Neural cell (in vitro differentiated cells): ENCODE results near the gene WDR87.

Experiments
- CTCF ChIP-seq: fragments of 450-650 bp; IDR thresholded peaks from 2 replicates; pipeline ENCODE4 v1.5.1; 2014; ENCODE audit warnings: antibody characterized with exemption, mild to moderate bottlenecking, moderate library complexity; ENCODE audit not compliant: poor library complexity, severe bottlenecking
- EP300 ChIP-seq: fragments of 450-650 bp; conservative IDR thresholded peaks from 2 replicates; pipeline ENCODE4 v1.6.1; 2014; ENCODE audit warnings: antibody characterized with exemption, mild to moderate bottlenecking, moderate library complexity; ENCODE audit not compliant: poor library complexity, severe bottlenecking
- EZH2 ChIP-seq: fragments of 200-600, 300-800 bp; shearing (Covaris generic), sonication (generic); IDR thresholded peaks from 2 replicates; pipeline ENCODE4 v1.6.1; 2014; ENCODE audit warnings: antibody characterized with exemption, low read length, borderline replicate concordance, mild to moderate bottlenecking; ENCODE audit not compliant: insufficient read depth, poor library complexity, severe bottlenecking

DNA sequence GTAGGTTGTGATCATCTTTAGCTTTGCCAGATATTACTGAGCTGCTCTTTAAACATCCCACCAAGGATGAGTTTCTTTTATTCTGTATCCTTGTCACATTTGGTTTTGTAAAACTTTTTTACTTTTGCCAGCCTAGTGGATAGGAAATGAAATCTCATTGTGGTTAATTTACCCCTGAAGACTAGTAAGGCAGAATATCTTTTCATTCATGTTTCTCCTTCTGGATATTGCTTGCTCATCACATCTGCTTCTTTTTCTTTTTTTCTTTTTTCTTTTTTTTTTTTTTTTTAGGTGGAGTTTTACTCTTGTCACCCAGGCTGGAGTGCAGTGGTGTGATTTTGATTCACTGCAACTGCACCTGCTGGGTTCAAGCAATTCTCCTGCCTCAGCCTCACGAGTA lies 32.0 kb upstream of the WDR87 start:
- no peak for TF ChIP-seq CTCF
- TF ChIP-seq EZH2 = no peak
- no peak for TF ChIP-seq EP300
